Stimulated activated CD4-positive, alpha-beta T cell treated with anti-CD3 and anti-CD28 coated beads, Interleukin-15, amount 100 ng/mL, for 24 hours (primary cell): ENCODE measurements around the gene UBC.
"Not testable (repeated sequence)": the region's sequence is repeated elsewhere in the genome, so short reads cannot be mapped to it uniquely, and the experiment has no call there.

Source experiments
- DNase-seq: peaks from one replicate; pipeline ENCODE4 v3.0.0-alpha.2; 2020

Gene UBC

DNA sequence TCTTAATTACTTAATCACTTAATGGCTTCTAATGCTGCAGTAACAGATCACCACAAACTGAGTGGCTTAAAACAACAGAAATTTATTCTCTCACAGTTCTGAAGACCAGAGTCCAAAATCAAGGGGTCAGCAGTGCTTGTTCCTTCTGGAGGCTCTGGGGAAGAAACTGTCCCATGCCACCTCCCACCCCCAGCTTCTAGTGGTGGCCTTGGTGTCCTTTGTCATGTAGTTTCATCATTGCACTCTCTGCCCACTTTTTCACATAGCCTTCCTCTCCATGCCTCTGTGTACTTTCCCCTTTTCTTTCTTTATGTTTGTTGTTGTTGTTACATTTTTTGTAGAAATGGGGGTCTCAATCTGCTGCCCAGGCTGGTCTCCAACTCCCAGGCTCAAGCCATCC, 16.1 kb upstream of the UBC start:
- DNase-seq, result no peak

DNA sequence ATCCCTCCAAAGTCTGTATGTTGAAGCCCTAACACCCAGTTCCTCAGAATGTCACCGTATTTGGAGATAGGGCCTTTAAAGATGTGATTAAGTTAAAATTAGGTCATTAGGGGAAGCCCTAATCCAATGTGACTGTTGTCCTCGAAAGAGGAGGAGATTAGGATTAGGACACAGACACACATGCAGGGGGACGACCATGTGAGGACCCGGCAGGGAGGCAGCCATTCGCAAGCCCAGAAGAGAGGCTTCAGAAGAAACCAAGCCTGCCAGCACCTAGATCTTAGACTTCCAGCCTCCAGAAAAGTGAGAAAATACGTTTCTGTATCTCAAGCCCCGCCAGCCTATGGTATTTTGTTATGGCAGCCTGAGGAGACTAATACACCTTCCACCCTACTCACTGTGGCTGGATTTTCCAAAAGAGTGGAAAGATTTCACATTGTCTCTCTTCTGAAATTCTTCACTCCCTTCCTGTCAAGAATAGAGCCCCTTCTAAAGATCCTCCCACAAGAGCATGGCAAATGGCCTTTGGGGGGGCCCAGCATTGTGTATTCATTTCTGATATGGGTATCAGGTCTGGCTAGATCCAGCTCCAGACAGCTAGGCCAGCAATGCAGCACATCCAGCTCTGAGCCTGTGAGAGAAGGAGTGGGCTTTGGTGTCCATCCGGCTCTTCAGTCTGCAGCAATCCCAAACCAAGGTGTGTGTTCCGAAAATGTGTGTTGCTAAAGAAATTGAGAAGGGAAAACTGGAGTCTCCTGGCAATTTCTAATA, 15.4 kb upstream of the UBC start:
- no peak for DNase-seq

DNA sequence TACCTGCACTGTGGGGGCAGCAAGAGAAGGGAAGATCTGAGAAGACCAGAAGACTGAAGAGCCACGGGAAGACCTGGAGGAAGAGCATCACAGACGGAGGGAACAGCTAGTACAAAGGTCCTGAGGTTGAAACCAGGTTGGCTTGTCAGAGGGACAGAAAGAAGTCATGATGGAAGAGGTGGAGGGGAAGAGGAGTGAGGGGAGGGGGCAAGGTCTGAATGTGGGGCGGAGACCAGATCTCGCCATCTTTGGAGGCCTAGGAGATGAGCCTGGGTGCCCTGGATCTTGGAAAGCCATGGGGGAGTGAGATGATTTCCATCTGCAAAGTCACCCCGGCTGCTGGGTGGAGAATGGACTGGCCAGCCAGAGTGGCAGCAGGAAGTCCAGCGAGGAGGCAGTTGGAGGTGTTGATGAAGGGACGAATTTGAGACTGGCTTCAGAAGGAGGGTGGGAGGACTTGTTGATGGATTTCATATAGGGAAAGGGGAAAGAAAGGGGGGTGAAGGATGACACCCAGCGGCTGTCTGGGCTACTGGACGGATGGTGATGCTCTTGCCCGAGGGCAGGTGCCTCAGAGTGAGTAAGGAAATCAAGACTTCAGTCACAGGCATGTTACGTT, 14.6 kb upstream of the UBC start:
- no peak for DNase-seq

DNA sequence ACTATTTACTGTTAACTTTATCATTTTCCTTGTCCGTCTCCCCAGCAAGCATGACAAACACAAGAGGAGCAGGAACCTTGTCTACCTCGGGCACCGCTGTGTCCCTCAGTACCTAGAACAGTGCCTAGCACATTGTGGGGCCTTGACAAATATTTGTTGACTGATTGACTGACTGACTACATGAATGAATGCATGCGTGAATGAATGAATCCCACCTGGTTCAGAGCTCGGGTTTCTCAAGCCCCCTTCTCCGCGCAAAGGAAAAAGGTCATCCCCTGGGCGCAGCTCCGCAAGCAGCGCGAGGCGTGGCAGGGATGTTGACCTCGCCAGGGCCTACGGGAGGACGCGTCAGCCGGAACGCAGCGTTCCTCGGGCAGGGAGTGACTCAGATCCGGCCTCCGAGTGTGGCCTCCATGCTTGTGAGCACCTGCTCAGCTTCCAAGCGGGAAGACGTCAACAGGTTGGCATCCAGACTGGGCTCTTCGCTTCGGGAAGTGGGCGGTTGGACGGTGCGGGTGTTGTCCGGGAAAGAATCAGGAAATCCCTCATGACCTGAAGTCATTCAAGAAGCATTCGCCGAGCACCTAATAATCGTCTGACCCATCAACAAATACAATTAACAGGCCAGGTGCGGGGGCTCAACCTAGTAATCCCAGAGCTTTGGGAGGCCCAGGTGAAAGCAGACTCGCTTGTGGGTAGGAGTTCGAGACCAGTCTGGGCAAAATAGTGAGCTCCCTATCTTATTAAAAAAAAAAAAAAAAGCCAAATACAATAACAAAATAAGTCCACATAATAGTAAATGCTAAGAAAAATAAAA, 13.9 kb upstream of the UBC start:
- DNase-seq, result peak; percentile 66

DNA sequence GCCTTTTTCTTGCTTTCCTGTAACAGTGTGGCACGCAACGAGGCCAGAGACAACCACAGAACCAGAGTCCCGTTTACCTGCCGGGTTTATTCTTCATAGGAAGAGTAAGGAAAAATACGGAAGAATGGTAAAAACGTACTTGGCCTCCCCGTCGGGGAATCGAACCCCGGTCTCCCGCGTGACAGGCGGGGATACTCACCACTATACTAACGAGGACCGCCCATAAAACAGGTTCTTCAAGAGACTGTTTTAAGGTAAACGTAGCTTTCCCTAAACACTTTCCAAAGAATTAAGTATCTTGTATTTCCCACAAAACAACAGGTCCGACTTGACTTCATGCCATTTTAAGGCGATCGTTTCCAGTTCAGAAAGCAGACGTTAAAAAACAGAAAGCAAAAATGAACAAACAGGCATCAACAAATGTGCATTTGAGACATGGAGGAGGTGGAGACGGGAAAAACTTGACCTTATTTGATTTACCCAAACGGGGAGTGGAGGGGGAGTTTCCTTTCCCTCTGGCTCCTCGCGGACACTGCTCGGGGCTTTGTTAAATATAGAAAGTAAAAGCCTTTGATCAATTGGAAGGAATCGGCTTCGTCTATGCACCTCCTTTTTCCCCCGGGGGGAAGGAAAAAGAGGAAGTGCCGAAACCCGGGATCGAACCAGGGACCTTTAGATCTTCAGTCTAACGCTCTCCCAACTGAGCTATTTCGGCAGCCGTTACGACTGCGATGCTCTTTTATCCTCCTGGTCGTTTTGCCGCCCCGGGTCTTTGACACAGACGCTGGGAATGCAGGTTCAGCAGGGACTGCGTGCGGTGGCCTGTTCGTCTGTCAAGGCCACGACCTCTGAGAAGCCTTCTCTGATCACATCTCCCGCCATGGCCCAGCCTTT, 13.0 kb upstream of the UBC start:
- peak; percentile 93 for DNase-seq

DNA sequence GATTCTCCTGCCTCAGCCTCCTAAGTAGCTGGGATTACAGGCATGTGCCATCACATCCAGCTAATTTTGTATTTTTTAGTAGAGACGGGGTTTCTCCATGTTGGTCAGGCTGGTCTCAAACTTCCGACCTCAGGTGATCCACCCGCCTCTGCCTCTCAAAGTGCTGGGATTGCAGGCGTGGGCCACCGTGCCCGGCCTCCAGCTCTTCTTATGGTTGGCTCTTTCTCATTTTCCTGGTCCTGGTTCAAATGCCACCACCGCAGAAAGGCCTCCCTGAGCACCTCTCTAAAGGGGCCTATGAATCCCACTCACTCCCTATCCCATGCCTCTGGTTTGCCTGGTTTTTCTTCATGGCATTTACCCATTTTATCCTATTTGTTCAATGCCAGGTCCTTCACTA, 11.3 kb upstream of the UBC start:
- DNase-seq, result not testable (repeated sequence)

DNA sequence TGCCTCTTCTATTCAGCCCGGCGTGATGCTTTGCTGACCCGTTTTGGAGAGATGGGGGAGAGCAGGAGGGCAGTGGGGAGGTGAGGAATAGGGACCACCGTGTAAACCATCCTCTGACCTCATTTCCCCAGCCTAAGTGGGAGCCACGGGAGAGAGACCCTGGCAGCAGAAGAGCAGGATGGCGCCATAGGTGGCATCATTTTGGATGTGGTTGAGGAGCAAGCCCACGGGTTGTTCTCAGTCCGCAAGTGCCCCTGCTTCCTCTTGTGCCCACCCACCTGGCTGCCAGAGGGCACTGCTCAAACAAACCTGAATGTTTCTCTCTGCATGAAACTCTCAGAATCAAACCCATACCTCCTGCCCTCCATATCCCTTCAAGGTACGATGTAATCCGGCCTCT, 10.7 kb upstream of the UBC start:
- no peak for DNase-seq

DNA sequence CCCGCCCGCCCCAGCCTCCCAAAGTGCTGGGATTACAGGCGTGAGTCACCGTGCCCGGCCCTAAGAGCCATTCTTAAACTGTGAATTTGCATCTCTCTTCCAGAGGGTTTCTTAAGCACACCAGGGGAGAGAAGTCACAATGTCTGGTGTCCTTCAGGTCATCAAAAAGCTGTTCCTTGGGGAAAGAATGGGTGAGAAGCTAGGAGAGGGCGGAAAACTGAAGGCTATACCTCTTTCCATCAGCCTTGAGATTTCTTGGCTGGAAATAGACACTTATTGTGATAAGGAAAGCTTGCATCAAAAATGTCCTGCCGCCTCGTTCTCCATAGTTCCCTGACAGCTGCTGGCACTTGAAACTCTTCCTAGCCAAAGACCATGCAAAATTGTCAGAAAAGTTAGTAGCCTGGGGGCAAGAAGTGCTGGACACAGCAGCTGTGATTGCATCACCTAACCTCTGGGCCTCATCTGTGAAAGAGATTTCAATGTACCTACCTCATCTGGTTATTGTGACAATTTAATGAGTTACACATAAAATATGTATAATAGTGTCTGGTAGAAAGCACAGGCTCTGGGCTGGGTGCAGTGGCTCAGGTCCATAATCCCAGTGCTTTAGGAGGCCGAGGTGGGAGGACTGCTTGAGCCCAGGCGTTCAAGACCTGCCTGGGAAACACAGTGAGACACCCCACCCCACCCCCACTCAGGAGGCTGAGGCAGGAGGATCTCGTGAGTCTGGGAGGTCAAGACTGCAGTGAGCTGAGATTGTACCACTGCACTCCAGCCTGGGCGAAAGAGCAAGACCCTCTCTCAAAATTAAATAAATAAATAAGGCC, 9.7 kb upstream of the UBC start:
- DNase-seq, result no peak

DNA sequence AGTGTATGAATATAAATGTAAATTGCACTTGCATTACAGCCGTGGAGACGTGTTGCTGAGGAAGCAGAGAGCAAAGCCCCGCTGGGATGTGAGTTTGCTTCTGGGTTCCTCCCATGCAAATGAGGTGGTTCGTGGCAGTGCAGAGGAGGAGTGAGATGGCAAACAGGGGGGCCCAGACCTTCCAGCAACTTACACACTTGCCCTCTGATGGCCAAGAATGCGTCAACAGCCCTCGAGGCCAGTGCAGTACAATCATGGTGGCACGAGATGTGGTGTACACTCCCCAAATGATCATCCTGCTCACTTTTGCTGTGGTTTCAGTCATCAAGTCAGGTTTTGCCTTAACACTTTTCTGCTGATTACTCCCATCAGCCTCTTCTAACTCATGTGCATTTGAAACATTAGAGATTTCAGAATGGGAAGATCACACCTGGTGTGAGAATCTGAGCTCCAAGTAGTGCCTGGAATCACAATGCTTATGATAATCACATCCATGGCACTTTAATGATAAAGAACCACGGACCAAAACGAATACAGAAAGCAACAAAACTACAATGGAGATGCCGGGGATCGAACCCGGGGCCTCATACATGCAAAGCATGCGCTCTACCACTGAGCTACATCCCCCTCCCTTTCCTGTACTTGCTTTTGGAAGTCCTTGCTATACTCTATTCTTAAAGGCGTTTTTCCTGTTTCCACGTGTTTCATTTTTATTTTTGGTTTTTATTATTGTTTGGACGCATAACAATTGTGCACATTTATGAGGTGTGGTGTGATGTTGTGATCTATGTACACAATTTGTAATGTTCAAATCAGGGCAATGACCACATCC, 7.0 kb upstream of the UBC start:
- DNase-seq, result peak; percentile 89

DNA sequence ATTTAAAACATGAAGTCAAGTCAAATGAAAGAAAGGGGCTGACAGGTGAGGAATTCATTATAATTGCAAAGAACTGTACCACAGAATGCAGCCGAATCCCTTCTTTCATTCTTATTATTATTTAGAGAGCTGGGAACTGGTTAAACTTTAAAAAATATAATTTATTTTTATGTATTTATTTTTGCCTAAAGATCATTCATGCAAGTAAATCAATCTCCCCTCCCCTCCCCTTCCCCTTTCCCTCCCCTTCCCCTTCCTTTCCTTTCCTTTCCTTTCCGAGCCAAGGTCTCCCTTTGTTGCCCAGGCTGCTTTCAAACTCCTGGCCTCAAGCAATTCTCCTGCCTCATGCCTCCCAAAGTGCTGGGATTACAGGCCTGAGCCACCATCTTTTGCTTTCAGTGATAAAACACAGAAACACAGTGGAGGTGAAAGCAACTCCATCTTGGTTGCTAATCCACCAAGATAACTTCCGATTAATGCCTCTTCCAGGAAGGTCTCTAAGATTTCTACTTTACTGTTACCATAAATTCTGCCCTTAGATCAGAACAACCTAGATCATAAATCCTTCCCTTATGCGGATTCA, 6.0 kb upstream of the UBC start:
- DNase-seq, result no peak

DNA sequence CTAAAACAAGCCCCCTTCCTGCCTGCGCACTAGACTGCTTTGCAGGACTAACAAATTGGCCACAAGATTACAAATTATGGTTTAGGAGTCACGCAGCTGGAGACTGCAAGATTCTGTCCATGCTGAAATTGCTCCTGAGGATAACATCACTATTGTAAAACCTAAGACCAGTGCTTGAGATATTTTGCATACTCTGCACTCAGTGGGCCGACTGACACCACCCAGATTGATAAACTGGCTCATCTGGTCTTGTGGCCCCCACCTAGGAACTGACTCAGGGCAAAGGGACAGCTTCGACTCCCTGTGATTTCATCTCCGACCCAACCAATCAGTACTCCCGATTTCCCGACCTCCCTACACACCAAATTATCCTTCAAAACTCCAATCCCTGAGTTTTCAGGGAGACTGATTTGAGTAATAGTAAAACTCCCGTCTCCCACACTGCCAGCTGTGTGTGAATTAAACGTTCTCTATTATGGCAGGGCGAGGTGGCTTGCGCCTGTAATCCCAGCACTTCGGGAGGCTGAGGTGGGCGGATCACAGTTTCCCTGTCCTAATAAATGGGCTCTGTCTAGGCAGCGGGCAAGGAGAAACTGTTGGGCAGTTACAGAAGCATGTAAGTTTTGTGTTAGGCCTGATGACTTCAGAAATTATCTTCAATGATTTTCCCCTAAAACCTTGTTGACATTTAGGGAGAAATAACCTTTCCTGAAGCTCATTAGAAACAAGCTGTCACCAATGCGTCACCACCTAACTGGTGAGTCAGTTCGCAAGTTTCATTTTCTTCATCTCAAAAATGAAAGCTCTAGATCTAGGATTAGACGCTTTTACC, 5.3 kb upstream of the UBC start:
- DNase-seq, result peak; percentile 65

DNA sequence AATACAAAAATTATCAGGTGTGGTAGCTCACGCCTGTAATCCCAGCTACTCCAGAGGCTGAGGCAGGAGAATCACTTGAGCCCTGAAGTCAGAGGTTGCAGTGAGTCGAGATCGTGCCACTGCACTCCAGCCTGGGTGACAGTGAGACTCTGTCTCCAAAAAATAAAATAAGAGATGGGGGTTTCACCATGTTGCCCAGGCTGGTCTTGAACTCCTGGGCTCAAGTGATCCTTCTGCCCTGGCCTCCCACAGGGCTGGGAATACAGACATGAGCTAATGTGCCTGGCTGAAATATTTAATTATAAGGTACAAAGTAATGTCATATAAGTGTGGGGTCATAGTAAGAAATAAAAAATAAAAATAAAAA, 4.2 kb upstream of the UBC start:
- not testable (repeated sequence) for DNase-seq

DNA sequence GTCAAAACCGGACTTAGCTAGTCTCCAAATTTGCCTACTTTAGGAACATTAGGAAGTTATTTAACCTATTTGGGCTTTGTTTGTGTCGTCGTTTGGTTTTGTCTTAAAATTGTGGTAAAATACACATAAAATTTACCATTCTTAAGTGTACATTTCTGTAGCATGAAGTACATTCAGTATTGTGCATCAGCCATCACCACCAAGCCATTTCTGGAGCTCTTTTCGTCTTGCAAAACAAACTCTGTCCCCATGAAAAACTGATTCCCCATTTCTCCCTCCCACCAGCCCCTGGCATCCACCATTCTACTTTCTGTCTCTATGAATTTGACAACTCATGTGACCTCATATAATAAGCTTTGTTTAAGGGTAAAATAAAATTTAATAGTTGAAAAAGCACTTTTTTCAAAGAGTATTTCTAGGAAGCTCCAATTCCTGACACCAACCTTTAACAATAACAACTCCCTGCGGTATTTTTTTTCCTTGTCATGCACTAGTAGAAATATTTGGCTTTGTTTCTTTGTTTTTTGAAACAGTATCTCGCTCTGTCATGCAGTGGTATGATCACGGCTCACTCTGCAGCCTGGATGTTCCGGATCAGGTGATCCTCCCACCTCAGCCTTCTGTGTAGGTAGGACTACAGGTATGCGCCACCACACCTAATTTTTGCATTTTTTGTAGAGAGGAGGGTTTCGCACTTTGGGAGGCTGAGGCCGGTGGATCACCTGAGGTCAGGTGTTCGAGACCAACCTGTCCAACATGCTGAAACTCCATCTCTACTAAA, 3.6 kb upstream of the UBC start:
- DNase-seq, result no peak

DNA sequence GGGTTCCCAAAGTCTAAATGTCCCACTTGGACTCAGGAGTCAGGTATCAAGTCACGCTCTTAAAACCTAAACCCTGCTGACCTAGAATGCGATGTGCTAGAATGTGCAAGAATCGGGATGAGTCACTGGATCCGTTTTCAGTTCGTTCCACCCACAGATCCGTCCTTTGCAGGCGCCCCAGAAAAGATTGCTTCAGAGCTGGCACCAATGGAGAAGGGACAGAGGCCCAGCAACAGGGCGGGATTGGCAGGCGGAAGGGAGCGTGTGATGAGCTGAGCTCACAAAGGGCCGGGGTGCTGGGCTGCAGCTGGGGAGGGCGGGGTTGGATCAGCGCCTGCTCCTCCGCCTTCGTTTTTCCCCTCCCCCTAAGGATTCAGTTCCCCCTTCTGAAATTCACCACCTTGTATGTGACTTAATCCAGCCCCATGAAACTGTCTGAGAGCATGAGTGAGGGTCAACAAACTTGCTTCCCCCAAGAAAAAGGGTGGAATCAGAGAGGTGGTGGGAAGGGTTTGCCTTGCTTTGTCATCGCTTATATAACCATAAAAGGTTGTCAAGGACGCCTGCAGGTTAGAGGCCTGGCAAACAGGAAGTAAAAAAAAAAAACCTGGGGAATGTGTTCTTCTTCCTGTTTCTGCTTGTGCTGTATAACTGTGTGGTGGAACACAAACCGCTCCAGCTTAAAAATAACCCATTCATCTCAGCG, 2.8 kb upstream of the UBC start:
- peak; percentile 95 for DNase-seq

DNA sequence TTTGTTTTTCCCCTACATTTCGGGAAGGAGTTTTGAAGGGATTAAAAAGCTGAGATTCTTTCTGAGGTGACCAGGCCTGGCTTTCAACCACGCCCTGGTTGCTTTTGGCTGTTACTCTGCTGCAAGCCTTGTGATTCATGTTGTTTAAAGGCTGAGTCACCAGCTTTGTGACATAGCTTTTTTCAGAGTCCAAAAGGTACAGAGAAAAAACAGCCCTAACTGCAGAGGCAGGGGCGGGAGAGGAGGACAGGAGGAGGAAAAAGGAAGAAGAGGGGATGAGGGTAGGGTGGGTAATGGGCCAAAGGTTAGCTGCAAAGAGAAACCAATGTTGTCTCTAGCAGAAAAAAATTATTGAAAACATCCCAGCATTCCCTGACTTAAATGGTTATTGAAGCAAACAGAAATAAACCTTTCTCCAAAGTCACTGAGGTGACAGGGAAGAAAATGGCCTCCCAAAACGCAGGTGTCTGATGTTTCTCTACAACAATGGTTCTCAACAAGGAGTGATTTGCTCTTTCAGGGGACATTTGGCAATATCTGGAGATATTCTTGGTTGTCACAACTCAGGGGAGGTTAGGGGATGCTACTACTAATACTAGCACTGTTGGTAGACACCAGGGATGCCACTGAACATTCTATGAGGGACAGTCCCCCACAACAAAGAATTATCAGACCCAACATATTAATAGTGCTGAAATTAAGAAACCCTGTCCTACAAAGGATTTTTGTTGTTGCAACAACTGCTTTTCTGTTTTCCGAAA, 2.1 kb upstream of the UBC start:
- peak; percentile 70 for DNase-seq

DNA sequence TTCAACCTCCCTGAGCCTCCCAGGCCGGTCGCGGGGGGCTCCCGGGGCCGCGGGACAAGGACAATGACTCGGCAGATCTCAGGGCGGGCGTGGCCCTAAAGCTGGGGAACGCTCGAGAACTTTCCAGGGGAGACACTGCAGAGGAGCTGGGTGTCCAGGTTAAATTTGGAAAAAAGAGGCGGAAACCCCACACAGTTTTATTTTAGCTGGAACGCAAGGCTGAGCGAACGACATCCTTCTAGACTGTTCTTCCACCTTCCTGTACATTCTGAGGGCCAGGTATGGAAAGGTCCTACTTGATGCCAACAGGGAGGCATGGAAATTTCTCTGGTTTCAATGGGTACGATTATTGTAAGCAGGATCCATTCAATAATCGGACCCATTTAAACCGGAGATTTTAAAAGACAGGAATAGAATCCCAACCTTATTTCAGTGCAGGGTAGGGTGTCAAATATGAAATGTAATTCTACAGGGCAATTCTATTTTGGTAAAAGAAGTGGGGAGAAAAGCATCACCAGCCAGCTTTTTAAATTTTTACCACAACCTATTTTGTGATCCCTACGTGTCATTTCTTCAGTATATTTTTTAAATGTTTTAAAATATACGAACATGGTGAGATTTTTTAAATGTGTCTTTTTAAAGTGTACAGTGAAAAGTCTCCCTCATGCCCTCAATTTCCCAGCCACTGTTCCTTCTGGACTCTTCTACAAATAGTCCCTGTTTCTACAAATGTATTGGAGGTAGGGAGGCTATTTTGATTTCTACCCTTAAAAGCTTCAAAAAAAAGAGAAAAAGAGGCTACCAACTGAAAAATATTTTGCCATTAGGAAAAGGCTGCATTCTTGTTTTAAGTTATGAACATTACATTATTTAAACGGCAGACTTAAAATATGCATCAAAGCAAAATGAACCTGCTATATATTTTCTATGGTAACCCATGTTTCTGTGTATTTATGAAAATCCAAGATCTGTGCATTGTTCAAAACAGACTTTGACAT, 1.1 kb upstream of the UBC start:
- DNase-seq, result no peak
